Measurements from ENCODE around the gene DCHS2.

Gene DCHS2

GRCh38 chr4:154473497-154473896, 18.1 kb downstream of the DCHS2 start:
- Histone ChIP-seq H2BK120ac (ENCODE audit: low read depth, low read length) (no peak overlapping the region), H2BK15ac (replicated peaks; ENCODE audit: low read depth) (no peak overlapping the region), H2AK5ac (ENCODE audit: low read length) (no peak overlapping the region), H3K79me1 (ENCODE audit: low read length) (no peaks in the 10 kb centered on the region), H2BK5ac (ENCODE audit: low read length) (no peak overlapping the region), H3K27me3 (ENCODE audit: insufficient read depth, low read length, poor library complexity) (no peaks in the 10 kb centered on the region), H3K79me2 (ENCODE audit: control insufficient read depth, insufficient read depth, low read length) (no peaks in the 10 kb centered on the region), H3K4me3 (ENCODE audit: low read length) (no peak overlapping the region), H3K36me3 (ENCODE audit: control insufficient read depth, insufficient read depth, low read length) (no peaks in the 10 kb centered on the region), H3K23ac (ENCODE audit: low read length) (no peak overlapping the region), H3K9ac (ENCODE audit: low read length) (no peak overlapping the region), H3K4me2 (ENCODE audit: low read length) (no peak overlapping the region), H3K4ac (ENCODE audit: low read depth, low read length) (no peak overlapping the region), H3K4me1 (ENCODE audit: control insufficient read depth, low read depth, low read length) (no peaks in the 10 kb centered on the region), H4K8ac (ENCODE audit: low read depth, low read length) (no peak overlapping the region), H3K27ac (ENCODE audit: low read depth, low read length) (no peak overlapping the region), H3K18ac (ENCODE audit: low read length) (no peak overlapping the region), H3K56ac (ENCODE audit: low read length) (no peak overlapping the region), H4K5ac (ENCODE audit: low read length) (no peak overlapping the region)
- no CpG with 5 or more reads among the region's 6 CpGs for WGBS (ENCODE audit: extremely low coverage, insufficient coverage, low lambda C conversion rate)
- DNase-seq, result no peak

DNA sequence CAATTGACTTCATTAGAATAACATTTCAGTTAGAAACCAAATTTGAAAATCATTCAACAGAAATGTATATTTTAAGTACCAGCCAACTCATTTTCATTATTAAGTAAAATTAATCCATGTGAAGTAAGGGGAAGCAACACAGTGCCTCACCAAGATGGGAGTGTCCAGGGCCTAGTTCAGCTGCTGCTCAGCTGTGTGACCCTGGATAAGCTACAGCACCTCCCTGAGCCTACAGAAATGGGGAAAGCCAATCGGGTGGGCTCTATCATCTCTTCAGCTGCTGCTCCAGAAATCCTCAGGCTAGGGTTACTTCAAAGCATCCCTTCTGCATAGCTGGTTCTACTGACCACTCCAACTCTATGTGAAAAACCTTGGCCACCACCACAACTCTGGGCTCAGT, 18.7 kb downstream of the DCHS2 start:
- DNase-seq, result no peak
- no peaks in the 10 kb centered on the region for H3K4me1 ChIP-seq (ENCODE audit: control insufficient read depth, low read depth, low read length)
- no peak overlapping the region for H2BK5ac ChIP-seq (ENCODE audit: low read length)
- no peak overlapping the region for H2BK15ac ChIP-seq (replicated peaks; ENCODE audit: low read depth)
- H3K79me1 ChIP-seq (ENCODE audit: low read length), result no peaks in the 10 kb centered on the region
- H2AK5ac ChIP-seq (ENCODE audit: low read length), result no peak overlapping the region
- H3K18ac ChIP-seq (ENCODE audit: low read length), result no peak overlapping the region
- no peak overlapping the region for H3K56ac ChIP-seq (ENCODE audit: low read length)
- no peak overlapping the region for H3K23ac ChIP-seq (ENCODE audit: low read length)
- no peak overlapping the region for H3K9ac ChIP-seq (ENCODE audit: low read length)
- H3K4ac ChIP-seq (ENCODE audit: low read depth, low read length), result no peak overlapping the region
- H2BK120ac ChIP-seq (ENCODE audit: low read depth, low read length), result no peak overlapping the region
- H3K79me2 ChIP-seq (ENCODE audit: control insufficient read depth, insufficient read depth, low read length), result no peaks in the 10 kb centered on the region
- H3K27me3 ChIP-seq (ENCODE audit: insufficient read depth, low read length, poor library complexity), result no peaks in the 10 kb centered on the region
- no peak overlapping the region for H4K8ac ChIP-seq (ENCODE audit: low read depth, low read length)
- H3K27ac ChIP-seq (ENCODE audit: low read depth, low read length), result no peak overlapping the region
- H3K4me3 ChIP-seq (ENCODE audit: low read length), result no peak overlapping the region
- no peaks in the 10 kb centered on the region for H3K36me3 ChIP-seq (ENCODE audit: control insufficient read depth, insufficient read depth, low read length)
- H4K5ac ChIP-seq (ENCODE audit: low read length), result no peak overlapping the region
- no CpG with 5 or more reads among the region's 1 CpG for WGBS (ENCODE audit: extremely low coverage, insufficient coverage, low lambda C conversion rate)
- H3K4me2 ChIP-seq (ENCODE audit: low read length), result no peak overlapping the region

- no peak overlapping the region for H4K8ac ChIP-seq (ENCODE audit: low read depth, low read length)
- no peaks in the 10 kb centered on the region for H3K27me3 ChIP-seq (ENCODE audit: insufficient read depth, low read length, poor library complexity)
- no peak for DNase-seq
- H3K4me2 ChIP-seq (ENCODE audit: low read length), result no peak overlapping the region
- no peak overlapping the region for H3K27ac ChIP-seq (ENCODE audit: low read depth, low read length)
- H3K56ac ChIP-seq (ENCODE audit: low read length), result no peak overlapping the region
- no peak overlapping the region for H3K4ac ChIP-seq (ENCODE audit: low read depth, low read length)
- no CpG with 5 or more reads among the region's 4 CpGs for WGBS (ENCODE audit: extremely low coverage, insufficient coverage, low lambda C conversion rate)
- no peak overlapping the region for H3K4me3 ChIP-seq (ENCODE audit: low read length)
- H3K4me1 ChIP-seq (ENCODE audit: control insufficient read depth, low read depth, low read length), result no peaks in the 10 kb centered on the region
- H3K18ac ChIP-seq (ENCODE audit: low read length), result no peak overlapping the region
- no peaks in the 10 kb centered on the region for H3K79me2 ChIP-seq (ENCODE audit: control insufficient read depth, insufficient read depth, low read length)
- H3K36me3 ChIP-seq (ENCODE audit: control insufficient read depth, insufficient read depth, low read length), result no peaks in the 10 kb centered on the region
- no peak overlapping the region for H2BK5ac ChIP-seq (ENCODE audit: low read length)
- no peaks in the 10 kb centered on the region for H3K79me1 ChIP-seq (ENCODE audit: low read length)
- no peak overlapping the region for H2BK15ac ChIP-seq (replicated peaks; ENCODE audit: low read depth)
- no peak overlapping the region for H2BK120ac ChIP-seq (ENCODE audit: low read depth, low read length)
- H3K23ac ChIP-seq (ENCODE audit: low read length), result no peak overlapping the region
- H3K9ac ChIP-seq (ENCODE audit: low read length), result no peak overlapping the region
- no peak overlapping the region for H2AK5ac ChIP-seq (ENCODE audit: low read length)
- no peak overlapping the region for H4K5ac ChIP-seq (ENCODE audit: low read length)
Measured at GRCh38 chr4:154471526-154472331, 19.9 kb downstream of the DCHS2 start.

DNA sequence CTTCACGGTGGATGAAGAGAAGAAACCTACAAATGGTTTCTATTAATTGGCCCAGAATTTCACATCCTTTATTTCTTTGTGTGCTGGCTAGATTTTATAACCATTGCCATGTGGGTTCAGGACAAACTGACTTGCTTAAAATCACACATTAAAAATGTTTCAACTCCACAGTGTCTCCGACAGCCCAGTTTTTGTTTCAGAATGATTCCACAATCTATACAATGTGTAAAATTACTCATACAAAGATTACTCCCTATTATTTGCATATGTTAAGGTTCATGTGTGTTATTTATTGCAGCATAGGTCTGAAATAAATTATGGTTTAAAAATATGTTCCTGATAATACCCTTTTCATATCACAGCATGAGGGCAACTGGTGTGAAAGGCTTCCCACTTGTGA, 20.6 kb downstream of the DCHS2 start:
- H4K8ac ChIP-seq (ENCODE audit: low read depth, low read length), result no peak overlapping the region
- no peak overlapping the region for H3K23ac ChIP-seq (ENCODE audit: low read length)
- H3K4me1 ChIP-seq (ENCODE audit: control insufficient read depth, low read depth, low read length), result no peaks in the 10 kb centered on the region
- H3K4me2 ChIP-seq (ENCODE audit: low read length), result no peak overlapping the region
- no peak overlapping the region for H3K56ac ChIP-seq (ENCODE audit: low read length)
- H2BK15ac ChIP-seq (replicated peaks; ENCODE audit: low read depth), result no peak overlapping the region
- no peak overlapping the region for H3K9ac ChIP-seq (ENCODE audit: low read length)
- H4K5ac ChIP-seq (ENCODE audit: low read length), result no peak overlapping the region
- DNase-seq, result no peak
- H2AK5ac ChIP-seq (ENCODE audit: low read length), result no peak overlapping the region
- WGBS (ENCODE audit: extremely low coverage, insufficient coverage, low lambda C conversion rate), result no CpG with 5 or more reads among the region's 2 CpGs
- no peaks in the 10 kb centered on the region for H3K79me1 ChIP-seq (ENCODE audit: low read length)
- no peak overlapping the region for H3K4me3 ChIP-seq (ENCODE audit: low read length)
- H2BK5ac ChIP-seq (ENCODE audit: low read length), result no peak overlapping the region
- H3K36me3 ChIP-seq (ENCODE audit: control insufficient read depth, insufficient read depth, low read length), result no peaks in the 10 kb centered on the region
- H2BK120ac ChIP-seq (ENCODE audit: low read depth, low read length), result no peak overlapping the region
- H3K27me3 ChIP-seq (ENCODE audit: insufficient read depth, low read length, poor library complexity), result no peaks in the 10 kb centered on the region
- no peaks in the 10 kb centered on the region for H3K79me2 ChIP-seq (ENCODE audit: control insufficient read depth, insufficient read depth, low read length)
- no peak overlapping the region for H3K4ac ChIP-seq (ENCODE audit: low read depth, low read length)
- no peak overlapping the region for H3K27ac ChIP-seq (ENCODE audit: low read depth, low read length)
- H3K18ac ChIP-seq (ENCODE audit: low read length), result no peak overlapping the region

DNA sequence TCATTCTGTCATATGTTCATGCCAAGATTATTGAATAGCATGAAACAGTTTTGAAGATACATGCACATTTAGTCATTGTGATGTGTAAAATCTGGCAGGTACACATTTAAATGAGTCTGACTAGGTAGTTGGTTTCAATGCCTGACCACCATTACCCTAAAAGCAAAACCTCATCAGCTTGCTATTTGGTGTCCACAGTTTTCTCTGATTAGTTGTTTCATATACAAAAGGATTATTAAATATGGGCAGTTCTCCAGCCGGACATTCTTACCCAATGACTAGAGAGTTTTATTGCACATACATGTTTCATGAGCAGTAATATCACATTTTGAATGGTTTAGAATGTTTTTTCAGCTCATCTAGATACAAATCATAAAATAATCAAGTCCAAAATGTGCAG, 23.7 kb downstream of the DCHS2 start:
- Histone ChIP-seq H3K23ac (ENCODE audit: low read length) (no peak overlapping the region), H2BK5ac (ENCODE audit: low read length) (no peak overlapping the region), H3K18ac (ENCODE audit: low read length) (no peak overlapping the region), H3K79me1 (ENCODE audit: low read length) (no peaks in the 10 kb centered on the region), H3K4me3 (ENCODE audit: low read length) (no peak overlapping the region), H3K4me1 (ENCODE audit: control insufficient read depth, low read depth, low read length) (no peaks in the 10 kb centered on the region), H4K5ac (ENCODE audit: low read length) (no peak overlapping the region), H2AK5ac (ENCODE audit: low read length) (no peak overlapping the region), H3K4ac (ENCODE audit: low read depth, low read length) (no peak overlapping the region), H3K9ac (ENCODE audit: low read length) (no peak overlapping the region), H3K27me3 (ENCODE audit: insufficient read depth, low read length, poor library complexity) (no peaks in the 10 kb centered on the region), H2BK120ac (ENCODE audit: low read depth, low read length) (no peak overlapping the region), H2BK15ac (replicated peaks; ENCODE audit: low read depth) (no peak overlapping the region), H3K79me2 (ENCODE audit: control insufficient read depth, insufficient read depth, low read length) (no peaks in the 10 kb centered on the region), H3K27ac (ENCODE audit: low read depth, low read length) (no peak overlapping the region), H3K56ac (ENCODE audit: low read length) (no peak overlapping the region), H3K4me2 (ENCODE audit: low read length) (no peak overlapping the region), H4K8ac (ENCODE audit: low read depth, low read length) (no peak overlapping the region), H3K36me3 (ENCODE audit: control insufficient read depth, insufficient read depth, low read length) (no peaks in the 10 kb centered on the region)
- no CpG with 5 or more reads among the region's 1 CpG for WGBS (ENCODE audit: extremely low coverage, insufficient coverage, low lambda C conversion rate)
- DNase-seq, result no peak

GRCh38 chr4:154466336-154466735, 25.3 kb downstream of the DCHS2 start:
- Histone ChIP-seq H3K4me3 (ENCODE audit: low read length) (no peak overlapping the region), H3K27me3 (ENCODE audit: insufficient read depth, low read length, poor library complexity) (no peaks in the 10 kb centered on the region), H4K5ac (ENCODE audit: low read length) (no peak overlapping the region), H3K79me1 (ENCODE audit: low read length) (no peaks in the 10 kb centered on the region), H4K8ac (ENCODE audit: low read depth, low read length) (no peak overlapping the region), H3K4me2 (ENCODE audit: low read length) (no peak overlapping the region), H3K36me3 (ENCODE audit: control insufficient read depth, insufficient read depth, low read length) (no peaks in the 10 kb centered on the region), H2AK5ac (ENCODE audit: low read length) (no peak overlapping the region), H3K79me2 (ENCODE audit: control insufficient read depth, insufficient read depth, low read length) (no peaks in the 10 kb centered on the region), H3K9ac (ENCODE audit: low read length) (no peak overlapping the region), H3K27ac (ENCODE audit: low read depth, low read length) (no peak overlapping the region), H2BK15ac (replicated peaks; ENCODE audit: low read depth) (no peak overlapping the region), H3K56ac (ENCODE audit: low read length) (no peak overlapping the region), H3K4ac (ENCODE audit: low read depth, low read length) (no peak overlapping the region), H3K18ac (ENCODE audit: low read length) (no peak overlapping the region), H2BK5ac (ENCODE audit: low read length) (no peak overlapping the region), H3K4me1 (ENCODE audit: control insufficient read depth, low read depth, low read length) (no peaks in the 10 kb centered on the region), H3K23ac (ENCODE audit: low read length) (no peak overlapping the region), H2BK120ac (ENCODE audit: low read depth, low read length) (no peak overlapping the region)
- no CpG with 5 or more reads among the region's 5 CpGs for WGBS (ENCODE audit: extremely low coverage, insufficient coverage, low lambda C conversion rate)
- peak; percentile 88 for DNase-seq

Data from mesendoderm (in vitro differentiated cells).